GM18873 (cell line): ENCODE results near the gene TNFRSF12A.
A peak's percentile ranks its signal among the peaks of the same experiment; 100 is the strongest.
"Not testable (repeated sequence)": the region's sequence is repeated elsewhere in the genome, so short reads cannot be mapped to it uniquely, and the experiment has no call there.

Source experiments
- ATAC-seq: cut with Tn5 transposase; IDR thresholded peaks from one replicate; pipeline ENCODE4 v1.9.1; 2021; ENCODE audit warnings: mild to moderate bottlenecking, moderate library complexity, moderate number of reproducible peaks; ENCODE audit not compliant: unreplicated experiment, low FRiP score

Gene TNFRSF12A

GRCh38 chr16:3045758-3046640 is 25.8 kb downstream of the TNFRSF12A start, which contains the start of gene MMP25:
MMP25 (plus strand) TSS chr16:3046561; CDS start chr16:3046918, 357 bp downstream.
- no peak for ATAC-seq

- no peak for ATAC-seq
These were observed 26.6 kb downstream of the TNFRSF12A start for GRCh38 chr16:3046641-3047386.

DNA sequence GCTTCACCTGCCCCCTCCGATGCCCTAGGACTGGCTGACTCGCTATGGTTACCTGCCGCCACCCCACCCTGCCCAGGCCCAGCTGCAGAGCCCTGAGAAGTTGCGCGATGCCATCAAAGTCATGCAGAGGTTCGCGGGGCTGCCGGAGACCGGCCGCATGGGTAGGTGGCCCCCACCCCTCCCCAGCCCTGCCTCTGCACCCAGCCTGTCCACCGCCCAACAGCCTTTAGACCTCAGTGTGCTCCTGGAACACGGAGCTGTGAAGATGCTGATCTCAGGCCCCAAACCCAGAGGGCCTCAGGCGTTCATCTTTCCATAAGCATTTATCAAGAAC is 27.2 kb downstream of the TNFRSF12A start:
- no peak for ATAC-seq

DNA sequence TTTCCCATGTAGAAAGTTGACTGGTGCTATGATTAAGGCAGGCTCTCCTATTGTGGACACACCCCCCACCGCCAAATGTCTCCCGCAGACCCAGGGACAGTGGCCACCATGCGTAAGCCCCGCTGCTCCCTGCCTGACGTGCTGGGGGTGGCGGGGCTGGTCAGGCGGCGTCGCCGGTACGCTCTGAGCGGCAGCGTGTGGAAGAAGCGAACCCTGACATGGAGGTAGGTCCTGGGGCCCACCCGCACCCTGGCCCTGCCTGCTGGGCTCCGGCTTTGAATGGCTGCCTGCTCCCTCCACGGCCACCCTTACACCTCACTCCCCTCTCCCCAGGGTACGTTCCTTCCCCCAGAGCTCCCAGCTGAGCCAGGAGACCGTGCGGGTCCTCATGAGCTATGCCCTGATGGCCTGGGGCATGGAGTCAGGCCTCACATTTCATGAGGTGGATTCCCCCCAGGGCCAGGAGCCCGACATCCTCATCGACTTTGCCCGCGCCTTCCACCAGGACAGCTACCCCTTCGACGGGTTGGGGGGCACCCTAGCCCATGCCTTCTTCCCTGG is 29.8 kb downstream of the TNFRSF12A start:
- ATAC-seq = no peak

GRCh38 chr16:3050487-3050886 is 30.3 kb downstream of the TNFRSF12A start:
- ATAC-seq = no peak

- no peak for ATAC-seq
These were observed 30.8 kb downstream of the TNFRSF12A start for GRCh38 chr16:3051009-3051408.

DNA sequence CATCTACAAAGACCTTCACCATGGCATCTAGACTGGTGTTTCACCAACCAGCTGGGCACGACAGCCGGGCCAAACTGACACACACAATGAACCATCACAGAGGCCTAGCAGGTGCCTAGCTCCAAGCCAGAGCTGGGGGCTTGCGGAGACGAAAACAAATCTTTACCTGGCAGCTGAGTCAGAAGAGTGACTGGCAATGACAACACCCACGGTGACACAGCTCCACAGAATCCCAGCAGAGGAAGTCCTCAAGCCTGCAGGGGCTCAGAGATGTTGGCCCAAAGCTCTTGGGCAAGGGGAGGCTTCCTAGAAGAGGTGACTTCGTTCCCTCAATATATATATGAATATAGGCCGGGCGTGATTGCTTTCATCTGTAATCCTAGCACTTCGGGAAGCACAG is 31.3 kb downstream of the TNFRSF12A start:
- no peak for ATAC-seq

- ATAC-seq = not testable (repeated sequence)
These were observed 32.6 kb downstream of the TNFRSF12A start for GRCh38 chr16:3052571-3053329.

- ATAC-seq = not testable (repeated sequence)
These were observed 33.2 kb downstream of the TNFRSF12A start for GRCh38 chr16:3053330-3053710.

DNA sequence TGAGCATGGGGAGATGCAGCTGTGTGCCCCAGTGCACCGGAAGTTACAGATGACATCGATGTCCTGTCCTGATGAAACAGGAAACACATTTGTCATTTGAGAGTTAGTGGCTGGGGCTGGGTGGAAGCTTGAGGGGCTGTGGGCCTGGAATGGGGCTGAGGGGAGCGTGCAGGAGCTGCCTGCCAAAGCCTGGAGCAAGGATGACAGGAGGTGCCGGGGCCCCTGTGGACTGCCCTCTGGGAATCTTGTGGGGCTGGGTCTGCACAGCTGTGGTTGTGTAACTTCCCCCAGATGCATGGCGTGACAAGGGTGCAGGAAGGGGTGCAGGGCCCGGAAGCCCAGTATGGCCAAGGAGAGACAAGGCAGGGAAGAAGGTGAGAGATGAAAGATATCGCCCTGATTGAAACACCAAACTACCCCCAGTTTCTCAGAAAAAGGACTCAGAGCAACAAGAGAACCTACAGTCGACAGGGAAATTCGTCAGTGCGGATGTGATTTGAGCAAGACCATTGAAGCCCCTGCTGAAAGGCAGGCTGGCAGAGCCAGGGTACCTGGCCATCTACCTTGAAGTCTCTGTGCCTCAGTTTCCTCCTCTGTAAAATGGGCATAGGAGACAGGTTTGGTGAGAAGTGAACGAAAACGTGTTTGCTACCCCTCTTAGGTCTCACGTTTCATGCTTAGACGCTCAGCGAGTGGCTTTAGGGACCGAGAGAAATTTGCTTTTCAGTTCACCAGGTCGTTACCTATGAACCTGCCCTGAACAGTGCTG is 35.0 kb downstream of the TNFRSF12A start:
- no peak for ATAC-seq

DNA sequence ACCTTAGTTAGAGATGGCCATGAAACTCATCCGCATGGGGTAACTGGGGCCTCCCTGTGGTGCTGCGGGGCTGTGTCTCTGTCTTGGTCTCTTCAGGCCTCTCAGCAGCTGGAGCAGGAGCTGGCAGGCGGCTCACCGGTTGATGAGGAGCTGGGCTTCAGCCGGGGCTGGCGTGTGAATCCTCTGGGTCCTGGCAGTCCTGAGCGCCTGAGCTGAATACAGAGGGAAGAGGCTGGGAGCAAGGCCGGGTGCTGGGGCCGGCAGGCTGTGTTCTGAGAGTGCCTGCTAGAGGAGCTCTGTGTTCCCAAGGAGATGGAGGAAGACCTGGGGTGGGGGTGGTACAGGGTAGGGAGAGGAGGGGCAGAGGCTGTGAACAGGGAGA is 35.6 kb downstream of the TNFRSF12A start:
- ATAC-seq = not testable (repeated sequence)

GRCh38 chr16:3056336-3057180 is 36.4 kb downstream of the TNFRSF12A start:
- no peak for ATAC-seq

DNA sequence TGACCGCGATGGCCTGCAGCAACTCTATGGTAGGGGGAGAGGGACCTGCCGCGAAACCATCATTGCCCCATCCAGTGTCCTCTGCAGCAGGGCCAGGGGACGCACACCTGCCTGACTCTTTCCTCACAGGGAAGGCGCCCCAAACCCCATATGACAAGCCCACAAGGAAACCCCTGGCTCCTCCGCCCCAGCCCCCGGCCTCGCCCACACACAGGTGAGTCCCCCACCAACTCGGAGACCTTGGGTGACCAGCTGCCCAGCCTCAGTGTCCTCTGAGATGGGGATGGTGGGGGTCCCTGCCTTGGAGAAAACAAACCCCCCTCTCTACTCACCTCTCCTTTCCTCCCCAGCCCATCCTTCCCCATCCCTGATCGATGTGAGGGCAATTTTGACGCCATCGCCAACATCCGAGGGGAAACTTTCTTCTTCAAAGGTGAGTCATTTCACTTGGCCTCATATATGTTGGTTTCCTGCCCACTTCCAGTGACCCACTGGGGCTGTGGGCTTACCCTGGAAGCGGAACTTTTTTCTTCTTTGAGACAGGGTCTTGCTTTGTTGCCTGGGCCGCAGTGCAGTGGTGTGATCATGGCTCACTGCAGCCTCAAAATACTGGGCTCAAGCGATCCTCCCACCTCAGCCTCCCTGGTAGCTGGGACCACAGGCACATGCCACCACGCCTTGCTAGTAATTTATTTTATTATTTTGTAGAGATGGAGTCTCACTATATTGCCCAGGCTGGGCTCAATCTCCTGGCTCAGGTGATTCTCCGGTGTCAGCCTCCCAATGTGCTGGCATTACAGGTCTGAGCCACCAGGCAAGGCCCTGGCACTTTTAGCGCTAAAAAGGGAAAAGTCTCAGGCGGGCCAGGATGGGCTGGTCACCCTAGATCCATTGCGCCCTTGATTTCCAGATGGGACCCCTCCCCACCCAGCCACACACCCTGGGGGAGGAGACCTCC is 37.3 kb downstream of the TNFRSF12A start:
- ATAC-seq = no peak

- no peak for ATAC-seq
These were observed 38.2 kb downstream of the TNFRSF12A start for GRCh38 chr16:3058139-3059030.

DNA sequence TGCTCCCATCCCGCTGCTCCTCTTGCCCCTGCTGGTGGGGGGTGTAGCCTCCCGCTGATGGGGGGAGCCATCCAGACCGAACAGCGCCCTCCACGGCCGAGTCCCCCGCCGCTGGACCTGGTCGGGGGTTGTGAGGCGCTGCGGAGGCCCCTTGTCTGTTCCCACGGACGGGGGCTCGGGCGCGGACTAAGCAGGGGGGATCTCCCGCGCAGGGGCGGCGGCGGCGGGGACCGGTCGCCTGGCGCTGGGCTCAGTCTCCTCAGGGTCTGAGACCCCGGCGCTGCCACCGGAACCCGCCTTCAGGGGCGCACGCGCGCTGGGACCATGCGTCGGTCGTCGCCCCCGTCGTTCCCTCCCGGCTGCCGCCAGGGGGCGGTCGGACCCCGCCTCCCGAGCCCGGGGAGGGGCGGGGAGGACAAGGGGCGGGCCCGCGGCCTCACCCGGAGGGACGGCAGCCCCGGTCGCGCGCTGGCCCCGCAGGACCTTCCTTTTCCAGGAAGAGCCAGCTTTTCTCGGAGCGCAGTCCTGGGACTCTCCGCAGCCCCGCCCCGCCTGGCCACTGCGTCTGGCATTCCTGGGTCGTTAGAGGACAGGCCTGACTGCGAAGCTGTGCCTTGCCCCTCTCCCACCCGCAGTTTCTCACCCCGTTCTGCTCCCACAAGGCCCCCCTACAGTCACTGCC is 39.0 kb downstream of the TNFRSF12A start:
- ATAC-seq = peak; percentile 48

DNA sequence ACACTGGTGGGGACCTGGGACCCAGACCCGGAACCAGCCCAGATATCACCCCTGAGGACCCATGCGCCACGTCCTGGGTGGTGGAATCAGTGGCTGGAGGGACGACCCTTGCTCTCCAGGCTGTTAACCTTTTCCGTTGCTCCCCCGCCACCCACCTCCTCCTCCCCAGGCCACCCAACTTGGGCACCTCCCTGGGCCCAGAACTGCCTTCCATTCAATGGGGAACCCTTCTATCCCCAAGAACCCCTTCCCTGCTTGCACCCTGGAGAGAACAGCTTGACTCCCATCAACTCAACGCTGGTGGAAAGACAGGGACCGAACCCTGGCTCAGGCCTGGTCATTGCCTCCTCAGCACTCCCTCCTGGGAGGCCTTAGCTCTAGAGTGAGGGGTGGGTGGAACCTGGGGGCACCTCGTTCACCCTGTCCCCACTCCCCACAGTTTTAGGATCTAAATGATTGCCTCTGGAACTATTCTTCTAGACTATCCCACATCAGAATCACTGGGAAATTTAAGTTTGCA is 39.6 kb downstream of the TNFRSF12A start:
- ATAC-seq = no peak
